Loucy (cell line): Measurements from ENCODE around the gene PROM2.

Source experiments
- H2AFZ ChIP-seq: fragments of 200-600 bp; sonication (generic); 2 replicates; pipeline ENCODE4 v1.6.0; 2016; ENCODE audit warnings: antibody characterized with exemption, mild to moderate bottlenecking, low read length, moderate library complexity
- H3F3A ChIP-seq: fragments of 200-600 bp; 2 replicates; pipeline ENCODE4 v1.6.0; 2016; ENCODE audit warnings: antibody characterized with exemption, low read depth, mild to moderate bottlenecking
- H3K27me3 ChIP-seq: fragments of 200-600 bp; sonication (generic); 2 replicates; pipeline ENCODE4 v1.6.1; 2014; ENCODE audit warnings: low read length, mild to moderate bottlenecking; ENCODE audit not compliant: insufficient read depth, poor library complexity, severe bottlenecking
- H3K36me3 ChIP-seq: fragments of 200-600 bp; sonication (generic); 2 replicates; pipeline ENCODE4 v1.6.1; 2016; ENCODE audit warnings: low read length; ENCODE audit not compliant: insufficient read depth
- H3K4me1 ChIP-seq: fragments of 200-600 bp; sonication (generic); 2 replicates; pipeline ENCODE4 v1.5.1; 2014; ENCODE audit warnings: low read length, mild to moderate bottlenecking; ENCODE audit not compliant: insufficient read depth, poor library complexity, severe bottlenecking
- H3K4me2 ChIP-seq: fragments of 200-600 bp; sonication (generic); 2 replicates; pipeline ENCODE4 v1.6.0; 2014; ENCODE audit warnings: antibody characterized with exemption, low read length, low read depth, mild to moderate bottlenecking; ENCODE audit not compliant: poor library complexity, severe bottlenecking
- H3K4me3 ChIP-seq: fragments of 200-600 bp; sonication (generic); 2 replicates; pipeline ENCODE4 v1.5.1; 2014; ENCODE audit warnings: low read length, mild to moderate bottlenecking, mixed read lengths; ENCODE audit not compliant: poor library complexity, severe bottlenecking
- H3K79me2 ChIP-seq: fragments of 200-600 bp; sonication (generic); 2 replicates; pipeline ENCODE4 v1.6.1; 2014; ENCODE audit warnings: low read length; ENCODE audit not compliant: insufficient read depth
- H3K9ac ChIP-seq: fragments of 200-600 bp; sonication (generic); 2 replicates; pipeline ENCODE4 v1.6.0; 2014; ENCODE audit warnings: mild to moderate bottlenecking, low read depth, low read length, moderate library complexity; ENCODE audit not compliant: poor library complexity, severe bottlenecking
- H3K9me2 ChIP-seq: fragments of 200-600 bp; sonication (generic); replicated peaks from 2 replicates; pipeline ENCODE4 v1.6.1; 2016; ENCODE audit warnings: low read depth, low read length, mixed read lengths
- H3K9me3 ChIP-seq: fragments of 200-600 bp; sonication (generic); 2 replicates; pipeline ENCODE4 v1.6.1; 2014; ENCODE audit warnings: mild to moderate bottlenecking, antibody characterized with exemption, low read length, low read depth; ENCODE audit not compliant: insufficient read depth
- H4K20me1 ChIP-seq: fragments of 200-600 bp; sonication (generic); 2 replicates; pipeline ENCODE4 v1.6.0; 2014; ENCODE audit warnings: antibody characterized with exemption, low read length, mild to moderate bottlenecking; ENCODE audit not compliant: insufficient read depth, poor library complexity, severe bottlenecking
- EZH2phosphoT487 ChIP-seq: fragments of 200-600 bp; IDR thresholded peaks from 2 replicates; pipeline ENCODE4 v1.6.1; 2018; ENCODE audit warnings: antibody characterized with exemption, mild to moderate bottlenecking, moderate library complexity, borderline replicate concordance
- TF ChIP-seq, protein P1 (sequence below): fragments of 200-600 bp; sonication (generic); conservative IDR thresholded peaks from 2 replicates; pipeline ENCODE4 v1.5.1; 2014; ENCODE audit warnings: mild to moderate bottlenecking, antibody characterized with exemption, low read length

PROM2 gene

DNA sequence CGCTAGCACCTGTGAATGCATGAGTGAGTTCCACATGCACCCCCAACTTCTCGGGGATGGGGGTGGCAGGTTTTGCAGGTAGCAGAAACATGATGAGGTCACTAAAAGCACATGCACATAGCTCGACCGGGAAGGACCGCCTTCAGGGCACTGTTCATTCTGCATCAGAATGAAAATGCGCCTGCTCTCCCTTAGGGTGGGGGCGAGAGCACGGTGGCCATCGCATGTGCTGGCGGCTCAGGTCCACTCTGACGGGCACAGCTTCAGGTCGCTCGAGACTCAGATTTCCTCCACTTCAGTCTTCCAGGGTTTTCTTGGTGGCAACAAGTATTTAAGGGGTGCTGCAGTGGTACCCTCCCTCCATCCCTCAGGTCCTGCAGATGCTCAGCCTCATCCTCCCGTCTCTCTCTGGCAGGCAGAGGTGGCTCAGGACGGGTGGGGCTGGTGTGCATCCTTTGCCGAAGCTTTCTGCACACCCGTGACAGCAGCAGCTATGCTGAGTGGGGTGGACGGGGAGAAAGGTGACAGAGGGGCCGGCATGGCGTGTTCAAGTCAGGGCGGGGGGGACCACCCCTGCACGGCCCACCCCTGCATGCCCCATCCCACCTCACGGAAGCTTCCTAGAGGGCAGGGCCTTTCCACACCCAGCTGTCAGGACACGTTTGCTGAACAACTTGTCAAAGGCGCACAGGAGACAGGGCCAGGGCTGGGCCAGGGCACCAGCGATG lies 37.7 kb downstream of the PROM2 start:
- no peak overlapping the region for H3K9ac ChIP-seq
- no peak overlapping the region for H3K4me2 ChIP-seq
- H3K4me1 ChIP-seq = no peaks in the 10 kb centered on the region
- H4K20me1 ChIP-seq = no peaks in the 10 kb centered on the region
- no peaks in the 10 kb centered on the region for H3K36me3 ChIP-seq
- TF ChIP-seq EZH2phosphoT487 = no peak
- TF ChIP-seq, protein P1, sequence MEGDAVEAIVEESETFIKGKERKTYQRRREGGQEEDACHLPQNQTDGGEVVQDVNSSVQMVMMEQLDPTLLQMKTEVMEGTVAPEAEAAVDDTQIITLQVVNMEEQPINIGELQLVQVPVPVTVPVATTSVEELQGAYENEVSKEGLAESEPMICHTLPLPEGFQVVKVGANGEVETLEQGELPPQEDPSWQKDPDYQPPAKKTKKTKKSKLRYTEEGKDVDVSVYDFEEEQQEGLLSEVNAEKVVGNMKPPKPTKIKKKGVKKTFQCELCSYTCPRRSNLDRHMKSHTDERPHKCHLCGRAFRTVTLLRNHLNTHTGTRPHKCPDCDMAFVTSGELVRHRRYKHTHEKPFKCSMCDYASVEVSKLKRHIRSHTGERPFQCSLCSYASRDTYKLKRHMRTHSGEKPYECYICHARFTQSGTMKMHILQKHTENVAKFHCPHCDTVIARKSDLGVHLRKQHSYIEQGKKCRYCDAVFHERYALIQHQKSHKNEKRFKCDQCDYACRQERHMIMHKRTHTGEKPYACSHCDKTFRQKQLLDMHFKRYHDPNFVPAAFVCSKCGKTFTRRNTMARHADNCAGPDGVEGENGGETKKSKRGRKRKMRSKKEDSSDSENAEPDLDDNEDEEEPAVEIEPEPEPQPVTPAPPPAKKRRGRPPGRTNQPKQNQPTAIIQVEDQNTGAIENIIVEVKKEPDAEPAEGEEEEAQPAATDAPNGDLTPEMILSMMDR = no peak
- no peak overlapping the region for H2AFZ ChIP-seq
- no peaks in the 10 kb centered on the region for H3K9me2 ChIP-seq
- no peak overlapping the region for H3K4me3 ChIP-seq
- H3K79me2 ChIP-seq = no peaks in the 10 kb centered on the region
- no peaks in the 10 kb centered on the region for H3K9me3 ChIP-seq
- no peaks in the 10 kb centered on the region for H3K27me3 ChIP-seq
- no peaks in the 10 kb centered on the region for H3F3A ChIP-seq

DNA sequence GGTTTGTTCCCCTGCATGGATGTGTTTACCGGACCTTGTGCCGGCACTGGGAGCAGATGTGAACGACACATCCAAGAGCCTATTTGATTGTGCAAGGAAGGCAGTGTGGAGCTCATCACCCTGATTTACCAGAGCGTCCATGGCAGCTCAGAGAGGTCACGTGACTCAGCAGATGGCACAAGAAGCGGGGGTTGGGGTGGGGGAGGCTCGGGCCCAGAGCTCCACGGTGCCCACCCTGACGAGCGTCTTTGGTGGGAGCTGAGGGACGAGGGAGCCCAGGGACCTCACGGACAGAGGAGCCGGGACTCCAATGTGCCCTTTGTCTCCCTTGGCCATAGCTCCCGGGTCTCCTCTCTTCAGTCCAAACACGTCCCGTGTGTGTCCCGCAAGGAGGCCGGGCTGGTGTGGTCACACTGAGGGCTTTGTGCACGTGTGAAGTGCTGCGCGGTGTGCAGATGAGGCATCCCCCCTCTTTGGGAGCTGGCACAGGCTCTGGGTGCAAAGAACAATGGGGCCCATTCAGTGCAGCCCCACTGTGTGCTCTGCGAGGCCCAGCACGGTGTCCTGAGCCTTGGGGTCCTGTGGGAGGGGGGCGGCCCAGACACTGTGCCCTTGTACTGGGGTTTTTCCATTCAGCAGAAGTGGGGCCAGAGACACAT lies 38.4 kb downstream of the PROM2 start:
- no peaks in the 10 kb centered on the region for H3K4me1 ChIP-seq

DNA sequence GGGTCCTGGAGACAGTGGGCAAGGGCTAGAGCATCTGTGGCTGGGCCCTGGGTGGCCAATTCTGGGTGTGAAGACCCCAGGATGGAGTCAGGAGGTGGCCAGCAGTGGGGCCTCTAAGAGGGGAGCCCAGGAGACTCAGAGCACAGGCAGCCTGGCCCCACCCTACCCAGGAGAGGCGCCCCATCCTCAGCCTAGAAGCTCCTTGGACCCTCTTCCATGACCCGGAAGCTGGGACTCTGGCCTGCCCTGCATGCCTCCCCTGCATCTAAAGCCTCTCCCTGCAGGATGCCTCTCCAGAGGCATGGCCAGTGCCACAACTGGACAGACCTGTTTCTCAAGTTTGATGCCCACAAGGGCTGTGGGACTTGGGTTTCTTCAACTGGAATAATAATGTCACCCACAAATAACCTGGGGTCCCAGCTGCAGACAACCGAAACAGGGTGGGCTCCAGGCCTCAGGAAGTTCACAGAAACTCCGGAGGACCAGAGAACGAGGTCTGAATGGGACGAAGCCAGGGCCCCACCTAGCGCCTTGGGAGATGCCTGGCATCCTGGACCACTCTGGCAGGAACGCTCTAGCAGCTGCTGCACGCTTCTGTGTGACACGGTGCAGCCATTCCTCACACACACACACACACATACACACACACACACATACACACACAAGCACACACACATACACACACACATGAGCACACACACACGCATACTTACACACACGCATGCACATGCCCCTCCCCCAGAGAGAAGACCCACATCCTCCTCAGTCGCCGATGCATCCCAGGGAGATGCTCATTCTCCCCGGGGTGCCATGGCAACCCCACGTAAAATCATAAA lies 39.3 kb downstream of the PROM2 start:
- no peak overlapping the region for H3K4me3 ChIP-seq
- no peak overlapping the region for H2AFZ ChIP-seq
- no peaks in the 10 kb centered on the region for H3K9me2 ChIP-seq
- no peak overlapping the region for H3K4me2 ChIP-seq
- no peaks in the 10 kb centered on the region for H3K36me3 ChIP-seq
- no peaks in the 10 kb centered on the region for H3K4me1 ChIP-seq
- H3K9ac ChIP-seq = no peak overlapping the region
- no peaks in the 10 kb centered on the region for H3K27me3 ChIP-seq
- no peaks in the 10 kb centered on the region for H3K79me2 ChIP-seq
- no peaks in the 10 kb centered on the region for H3F3A ChIP-seq
- TF ChIP-seq, protein P1 = no peak
- no peak for TF ChIP-seq EZH2phosphoT487
- no peaks in the 10 kb centered on the region for H3K9me3 ChIP-seq
- no peaks in the 10 kb centered on the region for H4K20me1 ChIP-seq

More for the DNA sequence above, 38.4 kb downstream of the PROM2 start:
- no peaks in the 10 kb centered on the region for H3K27me3 ChIP-seq
- TF ChIP-seq, protein P1 = no peak
- no peak for TF ChIP-seq EZH2phosphoT487
- H3K9me3 ChIP-seq = no peaks in the 10 kb centered on the region
- H3K9ac ChIP-seq = no peak overlapping the region
- H3K36me3 ChIP-seq = no peaks in the 10 kb centered on the region
- no peaks in the 10 kb centered on the region for H3K9me2 ChIP-seq
- H3F3A ChIP-seq = no peaks in the 10 kb centered on the region
- H2AFZ ChIP-seq = no peak overlapping the region
- no peak overlapping the region for H3K4me2 ChIP-seq
- no peak overlapping the region for H3K4me3 ChIP-seq
- no peaks in the 10 kb centered on the region for H3K79me2 ChIP-seq
- no peaks in the 10 kb centered on the region for H4K20me1 ChIP-seq
